ENCODE results near the gene RERE. TPM values are rescaled to one million over a fixed set of nuclear protein-coding genes. Genes with fewer than 3 reads are reported as not detected.

Gene RERE
- total and polyA plus RNA-seq, 7 donors, result 19.2 to 148 (median 90.6) TPM

DNA sequence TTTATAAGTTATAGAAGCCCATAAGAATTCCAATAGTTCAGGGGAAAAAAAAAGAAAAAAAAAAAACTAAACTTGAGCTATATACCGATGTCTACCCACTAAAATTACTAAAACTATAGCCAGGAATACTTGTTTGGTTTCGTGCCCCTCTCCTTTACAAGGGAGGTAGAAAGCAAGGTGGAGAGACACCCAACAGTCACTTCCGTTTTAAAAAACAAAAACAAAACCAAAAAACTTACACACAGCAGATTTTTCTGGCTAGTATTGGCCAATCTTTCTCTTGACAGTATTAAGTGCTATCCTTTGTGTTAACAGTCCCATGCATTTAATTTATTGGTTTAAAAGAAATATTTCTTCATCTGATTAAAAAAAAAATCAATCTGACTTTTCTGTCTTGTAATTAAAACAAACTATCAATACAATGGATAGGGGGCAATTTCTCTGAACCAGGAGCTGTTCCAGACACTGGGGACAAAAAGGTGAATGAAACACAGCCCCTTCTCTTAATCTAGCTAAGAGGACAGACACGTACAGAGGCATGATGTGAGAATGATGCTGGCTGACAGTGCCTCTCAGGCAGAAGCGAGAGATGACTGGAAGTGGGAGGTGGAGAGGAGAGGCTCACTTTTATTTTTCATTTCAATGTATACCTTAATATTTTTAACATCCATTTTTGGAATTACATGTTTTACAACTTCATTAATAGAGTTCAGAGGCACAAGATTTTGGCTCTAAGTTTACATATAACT lies 214.8 kb downstream of the RERE start:
- TF ChIP-seq EP300 (IDR thresholded peaks at IDR 0.05) (no peak), POLR2A (IDR thresholded peaks at IDR 0.05) (no peak), POLR2AphosphoS5 (IDR thresholded peaks at IDR 0.05) (no peak)
- TF ChIP-seq, protein P1, sequence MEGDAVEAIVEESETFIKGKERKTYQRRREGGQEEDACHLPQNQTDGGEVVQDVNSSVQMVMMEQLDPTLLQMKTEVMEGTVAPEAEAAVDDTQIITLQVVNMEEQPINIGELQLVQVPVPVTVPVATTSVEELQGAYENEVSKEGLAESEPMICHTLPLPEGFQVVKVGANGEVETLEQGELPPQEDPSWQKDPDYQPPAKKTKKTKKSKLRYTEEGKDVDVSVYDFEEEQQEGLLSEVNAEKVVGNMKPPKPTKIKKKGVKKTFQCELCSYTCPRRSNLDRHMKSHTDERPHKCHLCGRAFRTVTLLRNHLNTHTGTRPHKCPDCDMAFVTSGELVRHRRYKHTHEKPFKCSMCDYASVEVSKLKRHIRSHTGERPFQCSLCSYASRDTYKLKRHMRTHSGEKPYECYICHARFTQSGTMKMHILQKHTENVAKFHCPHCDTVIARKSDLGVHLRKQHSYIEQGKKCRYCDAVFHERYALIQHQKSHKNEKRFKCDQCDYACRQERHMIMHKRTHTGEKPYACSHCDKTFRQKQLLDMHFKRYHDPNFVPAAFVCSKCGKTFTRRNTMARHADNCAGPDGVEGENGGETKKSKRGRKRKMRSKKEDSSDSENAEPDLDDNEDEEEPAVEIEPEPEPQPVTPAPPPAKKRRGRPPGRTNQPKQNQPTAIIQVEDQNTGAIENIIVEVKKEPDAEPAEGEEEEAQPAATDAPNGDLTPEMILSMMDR (IDR thresholded peaks at IDR 0.05), result no peak
- H3K9me3 ChIP-seq, result no peaks in the 10 kb centered on the region
- no peak overlapping the region for H3K4me3 ChIP-seq
- no peaks in the 10 kb centered on the region for H3K27me3 ChIP-seq
- H3K4me1 ChIP-seq, result peaks cover 0 to 28% (median 23%) of the 10 kb centered on the region in 4 donors
- no peak overlapping the region for H3K27ac ChIP-seq
- no peak for DNase-seq
- WGBS, 2 donors, result 57 to 83% methylated on average over 5 of the region's 5 CpGs
- intact Hi-C loops (cut with DNase I), result no loop called here
- no peaks in the 10 kb centered on the region for H3K36me3 ChIP-seq

DNA sequence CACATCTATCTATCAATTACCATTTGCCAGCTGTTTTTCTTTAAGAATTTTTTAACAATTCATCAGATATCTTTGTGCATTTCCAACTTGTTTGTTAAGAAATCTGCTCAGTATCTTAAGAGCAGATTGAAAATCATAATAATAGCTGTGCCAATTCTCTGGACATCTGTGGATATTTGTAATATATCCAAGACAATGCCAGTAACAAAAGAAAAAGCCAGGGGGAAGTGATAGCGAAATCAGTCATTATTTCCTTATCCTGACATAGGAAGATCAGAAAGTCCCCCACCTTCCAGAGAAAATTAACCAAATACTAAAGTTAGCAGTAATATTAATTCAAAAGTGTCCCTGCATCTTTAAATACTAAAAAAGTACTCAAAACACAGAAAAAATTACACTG lies 217.1 kb downstream of the RERE start:
- Histone ChIP-seq H3K27ac (peak overlapping the region in 1 of 4 donors; percentile 28), H3K9me3 (no peaks in the 10 kb centered on the region), H3K4me3 (no peak overlapping the region), H3K36me3 (no peaks in the 10 kb centered on the region), H3K4me1 (peaks cover 0 to 50% (median 43%) of the 10 kb centered on the region in 4 donors), H3K27me3 (no peaks in the 10 kb centered on the region)
- DNase-seq, result no peak
- intact Hi-C loops (cut with DNase I), result no loop called here
- TF ChIP-seq POLR2A (IDR thresholded peaks at IDR 0.05) (no peak), POLR2AphosphoS5 (IDR thresholded peaks at IDR 0.05) (no peak), EP300 (IDR thresholded peaks at IDR 0.05) (no peak)
- TF ChIP-seq, protein P1 (IDR thresholded peaks at IDR 0.05), result no peak
- WGBS, 2 donors, result 80 to 91% methylated on average over 1 of the region's 1 CpG

DNA sequence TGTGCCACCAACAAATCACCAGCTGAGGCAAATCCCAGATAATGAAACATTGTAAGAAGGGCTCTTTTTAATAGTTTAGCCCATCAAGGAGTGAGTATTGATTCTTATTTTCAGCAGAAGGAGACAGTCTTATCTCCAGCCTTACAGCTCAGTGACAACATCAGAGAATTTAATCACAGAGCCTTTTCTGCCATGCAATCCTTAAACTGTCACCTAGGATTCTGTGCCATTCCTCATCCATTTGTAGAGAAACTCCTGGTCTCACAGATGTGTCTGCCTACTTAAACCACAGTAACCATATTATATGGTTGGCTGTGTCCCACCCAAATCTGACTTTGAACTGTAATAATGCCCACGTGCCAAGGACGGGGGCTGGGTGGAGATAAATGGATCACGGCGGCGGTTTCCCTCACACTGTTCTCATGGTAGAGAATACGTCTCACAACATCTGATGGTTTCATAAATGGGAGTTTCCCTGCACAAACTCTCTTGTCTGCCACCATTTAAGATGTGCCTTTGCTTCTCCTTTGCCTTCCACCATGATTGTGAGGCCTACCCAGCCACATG lies 217.7 kb downstream of the RERE start:
- Histone ChIP-seq H3K4me1 (peaks cover 0 to 51% (median 43%) of the 10 kb centered on the region in 4 donors), H3K27ac (peak overlapping the region in 3 of 4 donors; percentile 58 to 79 (median 64))
- intact Hi-C loops (cut with DNase I), result loop anchor here (5.0 kb wide), 1 partner anchor 63 kb away; no protein-coding TSS in a partner anchor

DNA sequence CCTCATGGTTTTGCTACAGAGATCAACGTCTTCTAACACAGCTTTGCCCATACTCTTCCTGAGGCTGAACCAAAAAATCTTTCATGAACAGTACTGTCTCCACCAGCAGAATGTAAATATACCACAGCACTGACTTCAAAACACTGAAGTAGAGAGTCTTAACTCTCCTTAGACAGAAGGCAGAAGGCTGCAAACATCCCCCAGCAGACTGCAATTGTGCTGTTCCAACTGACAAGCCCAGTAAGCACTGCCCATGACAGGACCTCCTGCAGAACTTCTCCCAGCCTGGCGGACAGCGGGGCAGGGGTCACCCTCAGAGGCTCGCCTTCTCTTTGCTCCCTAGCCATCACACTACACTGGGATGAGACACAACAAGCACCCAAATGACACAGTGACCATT lies 218.7 kb downstream of the RERE start:
- Histone ChIP-seq H3K4me1 (peaks cover 0 to 51% (median 43%) of the 10 kb centered on the region in 4 donors), H3K4me3 (no peak overlapping the region), H3K9me3 (no peaks in the 10 kb centered on the region)

More for the DNA sequence above, 217.7 kb downstream of the RERE start:
- 41 to 83% methylated on average over 6 of the region's 6 CpGs for WGBS, 2 donors
- H3K9me3 ChIP-seq, result no peaks in the 10 kb centered on the region
- H3K4me3 ChIP-seq, result no peak overlapping the region
- H3K27me3 ChIP-seq, result no peaks in the 10 kb centered on the region
- no peak for TF ChIP-seq POLR2AphosphoS5 (IDR thresholded peaks at IDR 0.05)
- no peak for TF ChIP-seq EP300 (IDR thresholded peaks at IDR 0.05)
- TF ChIP-seq, protein P1 (IDR thresholded peaks at IDR 0.05), result no peak
- TF ChIP-seq POLR2A (IDR thresholded peaks at IDR 0.05), result no peak
- H3K36me3 ChIP-seq, result no peaks in the 10 kb centered on the region
- no peak for DNase-seq

More for the DNA sequence above, 218.7 kb downstream of the RERE start:
- no peak for DNase-seq
- Histone ChIP-seq H3K36me3 (no peaks in the 10 kb centered on the region), H3K27ac (peak overlapping the region; percentile 58 to 79 (median 70)), H3K27me3 (no peaks in the 10 kb centered on the region)
- WGBS, 2 donors, result 74 to 80% methylated on average over 4 of the region's 4 CpGs
- TF ChIP-seq, protein P1 (IDR thresholded peaks at IDR 0.05), result no peak
- TF ChIP-seq POLR2AphosphoS5 (IDR thresholded peaks at IDR 0.05) (no peak), EP300 (IDR thresholded peaks at IDR 0.05) (no peak), POLR2A (IDR thresholded peaks at IDR 0.05) (no peak)
- intact Hi-C loops (cut with DNase I), result loop anchor here (5.0 kb wide), 1 partner anchor 64 kb away; no protein-coding TSS in a partner anchor
